ENCODE measurements around the gene ARHGEF28. TPM values are rescaled to one million over a fixed set of nuclear protein-coding genes. Genes with fewer than 3 reads are reported as not detected.

Gene ARHGEF28
- total and polyA plus RNA-seq, 2 of the 13 experiments (the other 11 are each of a cell fraction or from before 2014, with no cell fraction given), result 17.4 to 34.1 TPM

GRCh38 chr5:73883646-73884045 lies 257.6 kb downstream of the ARHGEF28 start:
- H3K36me3 ChIP-seq (replicated peaks in 1 of 2; ENCODE audit: control insufficient read depth in 1 of 2, insufficient read depth in 2 of 2, low read length in 2 of 2), result peaks cover 17 to 59% of the 10 kb centered on the region in 2 experiments
- no peaks in the 10 kb centered on the region for H3K9me3 ChIP-seq (ENCODE audit: low read length)
- no peaks in the 10 kb centered on the region for H3K79me2 ChIP-seq (ENCODE audit: insufficient read depth, low read length)
- no peak overlapping the region for H2AFZ ChIP-seq (ENCODE audit: low read length)
- no peak overlapping the region for H3K9ac ChIP-seq (ENCODE audit: insufficient read depth, low read depth, low read length)
- BruUV-seq (replicated peaks), result no TSS peak
- WGBS (ENCODE audit: low lambda C conversion rate), result 97% methylated on average over 7 of the region's 7 CpGs
- intact Hi-C loops (cut with micrococcal nuclease; ENCODE audit: unreplicated experiment), result no loop called here
- TF ChIP-seq TBX3 (IDR thresholded peaks at IDR 0.05; ENCODE audit: borderline replicate concordance), result no peak
- TF ChIP-seq NKX3-1 (CRISPR knock-in tag; IDR thresholded peaks at IDR 0.05), result no peak
- no peak for TF ChIP-seq NR0B2 (CRISPR knock-in tag; IDR thresholded peaks at IDR 0.05)
- TF ChIP-seq ETS1 (CRISPR knock-in tag; IDR thresholded peaks at IDR 0.05), result no peak
- no peaks in the 10 kb centered on the region for H4K20me1 ChIP-seq (ENCODE audit: insufficient read depth, low read length)
- DNase-seq (ENCODE audit: low spot score) (no peak), FAIRE-seq (no peak), ATAC-seq (no peak)
- H3K4me1 ChIP-seq (ENCODE audit: insufficient read depth, low read length), result no peaks in the 10 kb centered on the region
- H3K4me3 ChIP-seq (replicated peaks in 1 of 3; ENCODE audit: insufficient read depth in 1 of 3, low read depth in 2 of 3, low read length in 3 of 3), result no peak overlapping the region
- no peaks in the 10 kb centered on the region for H3K27me3 ChIP-seq (ENCODE audit: control insufficient read depth in 1 of 2, insufficient read depth in 2 of 2, low read length in 2 of 2)
- no peak overlapping the region for H3K27ac ChIP-seq (ENCODE audit: extremely low read length, insufficient read depth, low read length)
- in situ Hi-C loops (cut with HindIII; ENCODE audit: extremely low pct_ligation_motif_present, low pct_unique_long_range_greater_than_20kb), result no loop called here
- POLR2A ChIA-PET, result no interaction called here
- CTCF ChIA-PET (ENCODE audit: low intra/inter-chr PET ratio, low total read pairs), result no interaction called here
- no peak overlapping the region for H3K4me2 ChIP-seq (ENCODE audit: low read depth, low read length)

GRCh38 chr5:73887688-73888087 lies 261.7 kb downstream of the ARHGEF28 start:
- intact Hi-C loops (cut with micrococcal nuclease; ENCODE audit: unreplicated experiment), result no loop called here
- ATAC-seq (no peak), DNase-seq (ENCODE audit: low spot score) (no peak), FAIRE-seq (no peak)
- no TSS peak for BruUV-seq (replicated peaks)
- no peak overlapping the region for H3K9ac ChIP-seq (ENCODE audit: insufficient read depth, low read depth, low read length)
- H3K9me3 ChIP-seq (ENCODE audit: low read length), result no peaks in the 10 kb centered on the region
- POLR2A ChIA-PET, result no interaction called here
- no peak overlapping the region for H3K27ac ChIP-seq (ENCODE audit: extremely low read length, insufficient read depth, low read length)
- no peaks in the 10 kb centered on the region for H3K4me1 ChIP-seq (ENCODE audit: insufficient read depth, low read length)
- peak; percentile 89 for TF ChIP-seq CEBPB (IDR thresholded peaks at IDR 0.05; ENCODE audit: borderline replicate concordance, low read depth, low read length)
- TF ChIP-seq CEBPG (CRISPR knock-in tag; IDR thresholded peaks at IDR 0.05), result peak; percentile 20; the same call in 1 of the 2 replicates
- TF ChIP-seq ZNF280D (CRISPR knock-in tag; IDR thresholded peaks at IDR 0.05), result no peak
- H3K4me2 ChIP-seq (ENCODE audit: low read depth, low read length), result no peak overlapping the region
- in situ Hi-C loops (cut with HindIII; ENCODE audit: extremely low pct_ligation_motif_present, low pct_unique_long_range_greater_than_20kb), result no loop called here
- H2AFZ ChIP-seq (ENCODE audit: low read length), result no peak overlapping the region
- H3K79me2 ChIP-seq (ENCODE audit: insufficient read depth, low read length), result no peaks in the 10 kb centered on the region
- 96% methylated on average over 4 of the region's 4 CpGs for WGBS (ENCODE audit: low lambda C conversion rate)
- no peaks in the 10 kb centered on the region for H4K20me1 ChIP-seq (ENCODE audit: insufficient read depth, low read length)
- CTCF ChIA-PET (ENCODE audit: low intra/inter-chr PET ratio, low total read pairs), result no interaction called here
- H3K27me3 ChIP-seq (ENCODE audit: control insufficient read depth in 1 of 2, insufficient read depth in 2 of 2, low read length in 2 of 2), result no peaks in the 10 kb centered on the region
- H3K4me3 ChIP-seq (replicated peaks in 1 of 3; ENCODE audit: insufficient read depth in 1 of 3, low read depth in 2 of 3, low read length in 3 of 3), result no peak overlapping the region
- peaks cover 18 to 80% of the 10 kb centered on the region in 2 experiments for H3K36me3 ChIP-seq (replicated peaks in 1 of 2; ENCODE audit: control insufficient read depth in 1 of 2, insufficient read depth in 2 of 2, low read length in 2 of 2)
